ENCODE measurements around the gene ITIH1.

Gene ITIH1

GRCh38 chr3:52790741-52791140 lies 13.3 kb downstream of the ITIH1 start:
- DNase-seq, result no peak

- no peak for DNase-seq
These were observed 14.0 kb downstream of the ITIH1 start for GRCh38 chr3:52791366-52791765.

GRCh38 chr3:52791928-52792327 lies 14.5 kb downstream of the ITIH1 start:
- no peak for DNase-seq

- no peak for DNase-seq
These were observed 15.0 kb downstream of the ITIH1 start for GRCh38 chr3:52792413-52792812.

- DNase-seq, result no peak
These were observed 15.7 kb downstream of the ITIH1 start for GRCh38 chr3:52792961-52793695.

- DNase-seq, result no peak
These were observed 16.6 kb downstream of the ITIH1 start for GRCh38 chr3:52793702-52794611.

GRCh38 chr3:52794612-52795099 lies 17.3 kb downstream of the ITIH1 start, which contains the start of gene ITIH3:
Gene ITIH3, plus strand, starts transcription at chr3:52794796. Its CDS starts 8 bp downstream, at chr3:52794804.
- no peak for DNase-seq

- no peak for DNase-seq
These were observed 18.0 kb downstream of the ITIH1 start for GRCh38 chr3:52795298-52795900.

- DNase-seq, result no peak
These were observed 19.0 kb downstream of the ITIH1 start for GRCh38 chr3:52796411-52796810.

GRCh38 chr3:52798376-52798977 lies 21.1 kb downstream of the ITIH1 start:
- DNase-seq, result no peak

- DNase-seq, result peak; percentile 41
These were observed 21.6 kb downstream of the ITIH1 start for GRCh38 chr3:52798978-52799476.

GRCh38 chr3:52800079-52800478 lies 22.7 kb downstream of the ITIH1 start:
- DNase-seq, result no peak

- no peak for DNase-seq
These were observed 24.4 kb downstream of the ITIH1 start for GRCh38 chr3:52801839-52802238.

- no peak for DNase-seq
These were observed 28.1 kb downstream of the ITIH1 start for GRCh38 chr3:52805270-52806039.

- no peak for DNase-seq
These were observed 31.8 kb downstream of the ITIH1 start for GRCh38 chr3:52809149-52809548.

GRCh38 chr3:52809662-52810377 lies 32.4 kb downstream of the ITIH1 start:
- no peak for DNase-seq

- no peak for DNase-seq
These were observed 33.5 kb downstream of the ITIH1 start for GRCh38 chr3:52810923-52811322.

- DNase-seq, result no peak
These were observed 34.1 kb downstream of the ITIH1 start for GRCh38 chr3:52811452-52812011.

GRCh38 chr3:52813810-52814209 lies 36.4 kb downstream of the ITIH1 start:
- DNase-seq, result no peak

- no peak for DNase-seq
These were observed 38.8 kb downstream of the ITIH1 start for GRCh38 chr3:52816199-52816598.

GRCh38 chr3:52816654-52817053 lies 39.3 kb downstream of the ITIH1 start:
- DNase-seq, result no peak
